SKM-1 treated with dmso at 0.1 percent for 144 hours (cell line): ENCODE data around the gene PARN.
"Not testable (repeated sequence)": the region's sequence is repeated elsewhere in the genome, so short reads cannot be mapped to it uniquely, and the experiment has no call there.

Source experiments
- DNase-seq: peaks from one replicate; lab custom pipeline; 2025; ENCODE audit not compliant: unreplicated experiment; lab: John Stamatoyannopoulos, UW

Gene PARN

GRCh38 chr16:14634389-14634725, 4.3 kb upstream of the PARN start:
- no peak for DNase-seq

DNA sequence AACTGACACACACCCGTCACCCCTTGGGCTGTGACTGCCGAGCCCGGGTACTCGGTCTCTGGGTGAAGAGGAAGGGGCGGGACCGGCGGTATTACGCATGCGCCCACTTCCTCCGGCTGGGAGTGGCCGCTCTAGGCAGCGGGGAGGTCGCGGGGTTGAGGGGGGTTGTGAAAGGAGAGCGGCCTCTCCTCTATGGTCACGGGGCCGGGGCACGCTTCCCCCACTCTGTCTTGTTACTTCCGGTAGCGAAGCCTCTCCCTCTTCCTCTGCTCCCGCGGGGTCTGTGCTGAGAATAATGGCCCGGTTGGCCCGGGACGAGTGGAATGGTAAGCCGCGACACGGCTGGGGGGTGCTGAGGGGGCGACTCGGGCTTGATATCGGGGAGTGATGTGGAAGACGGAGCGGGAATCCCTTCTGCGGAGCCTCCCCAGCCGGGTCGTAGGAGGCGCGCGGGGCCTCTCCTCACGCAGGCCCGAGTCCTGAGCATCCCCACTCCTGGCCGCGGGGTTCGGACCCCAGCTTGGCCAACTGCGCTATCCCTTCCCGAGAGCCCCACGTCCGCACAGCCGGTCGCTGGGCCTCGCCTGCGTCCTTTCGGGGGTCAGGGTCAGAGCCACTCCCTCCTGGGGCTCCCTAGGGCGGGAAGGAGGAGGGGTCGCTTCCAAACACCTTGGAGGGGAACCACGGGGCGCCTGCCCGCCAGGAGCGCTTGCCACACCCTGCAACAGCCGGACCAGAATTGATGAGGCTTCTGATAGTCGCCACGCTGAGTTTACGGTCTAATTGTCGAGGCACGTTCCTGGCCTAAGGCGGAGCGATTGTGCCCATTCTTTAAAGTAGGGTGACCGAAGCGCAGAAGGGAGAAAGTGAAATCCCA, 2.9 kb upstream of the PARN start, which contains the start of gene BFAR:
Gene BFAR, plus strand, starts transcription at position 259 of the 877 bp plus-strand sequence. CDS start 11,396 bp downstream, outside the sequence.
- DNase-seq = peak; percentile 95

DNA sequence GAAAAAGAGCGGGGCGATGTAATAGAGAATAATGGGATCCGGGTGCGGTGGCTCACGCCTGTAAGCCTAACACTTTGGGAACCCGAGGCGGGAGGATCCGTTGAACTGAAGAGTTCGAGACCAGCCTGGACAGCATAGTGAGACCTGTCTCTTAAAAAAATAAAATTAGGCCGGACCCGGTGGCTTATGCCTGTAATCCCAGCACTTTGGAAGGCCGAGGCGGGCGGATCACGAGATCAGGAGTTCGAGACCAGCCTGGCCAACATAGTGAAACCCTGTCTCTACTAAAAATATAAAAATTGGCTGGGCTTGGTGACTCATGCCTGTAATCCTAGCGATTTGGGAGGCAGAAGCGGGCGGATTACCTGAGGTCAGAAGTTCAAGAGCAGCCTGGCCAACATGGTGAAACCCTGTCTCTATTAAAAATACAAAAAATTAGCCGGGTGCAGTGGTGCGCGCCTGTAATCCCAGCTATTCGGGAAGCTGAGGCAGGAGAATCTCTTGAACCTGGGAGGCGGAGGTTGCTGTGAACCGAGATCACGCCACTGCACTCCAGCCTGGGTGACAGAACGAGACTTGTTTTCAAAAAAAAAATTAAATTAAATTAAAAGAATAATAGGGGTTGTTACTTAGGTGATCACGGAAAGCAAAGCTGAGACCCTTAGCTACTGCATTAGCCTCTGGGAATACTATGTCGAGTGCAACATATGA, 715 bp upstream of the PARN start:
- DNase-seq = not testable (repeated sequence)

- no peak for DNase-seq
These were observed 495 bp downstream of the PARN start for GRCh38 chr16:14629612-14629918.

DNA sequence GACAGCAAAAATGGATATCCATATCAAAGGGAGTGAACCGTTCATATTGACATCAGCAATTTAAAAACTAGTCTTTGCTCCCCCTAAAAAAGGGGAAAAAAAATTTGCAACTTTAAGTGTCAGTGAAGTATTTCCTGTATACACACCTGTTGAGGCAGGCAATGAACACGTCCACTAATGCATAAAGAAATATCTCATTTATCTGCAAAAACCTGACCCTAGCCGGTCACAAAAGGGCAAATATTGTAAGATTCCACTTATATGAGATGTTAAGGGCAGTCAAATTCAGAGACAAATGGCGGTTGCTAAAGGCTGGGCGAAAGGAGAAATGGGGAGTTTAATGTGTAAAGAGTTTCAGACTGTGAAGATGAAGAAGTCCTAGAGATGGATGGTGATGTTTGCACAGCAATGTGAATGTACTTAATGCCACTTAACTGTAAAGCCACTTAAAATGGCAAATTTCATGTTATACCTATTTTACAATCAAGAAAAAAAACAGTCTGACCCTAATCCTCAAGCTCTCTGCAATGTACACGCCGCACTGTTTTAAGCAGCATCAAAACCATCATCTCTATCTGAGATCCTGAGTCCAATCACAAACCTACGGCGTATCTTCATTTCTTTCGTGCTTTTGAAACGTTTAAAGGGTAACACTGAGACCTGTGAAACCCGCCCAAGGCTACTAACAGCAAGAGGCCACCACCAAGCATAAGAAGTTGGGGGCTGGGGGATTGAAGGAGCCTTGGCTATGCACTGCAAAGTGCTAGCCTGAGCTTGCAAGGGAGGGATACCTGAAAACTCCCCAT, 1.1 kb downstream of the PARN start:
- no peak for DNase-seq

GRCh38 chr16:14627078-14627477, 3.0 kb downstream of the PARN start:
- no peak for DNase-seq

GRCh38 chr16:14618566-14618965, 11.5 kb downstream of the PARN start:
- DNase-seq = no peak

DNA sequence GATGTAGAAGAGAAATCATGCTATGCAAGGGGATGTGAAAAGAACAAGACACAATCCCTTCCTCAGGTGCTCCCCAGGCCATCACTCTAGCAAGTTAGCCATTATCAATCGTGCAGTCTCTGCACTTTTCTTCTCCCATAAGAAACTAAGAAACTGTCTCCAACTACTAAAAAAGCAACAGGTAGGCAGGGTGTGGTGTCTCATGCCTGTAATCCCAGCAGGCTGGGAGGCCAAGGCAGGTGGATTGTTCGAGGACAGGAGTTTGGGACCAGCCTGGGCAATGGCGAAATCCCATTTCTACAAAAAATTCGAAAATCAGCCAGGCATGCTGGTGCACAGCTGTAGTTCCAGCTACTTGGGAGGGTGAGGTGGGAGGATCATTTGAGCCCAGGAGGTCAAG, 13.8 kb downstream of the PARN start:
- no peak for DNase-seq

DNA sequence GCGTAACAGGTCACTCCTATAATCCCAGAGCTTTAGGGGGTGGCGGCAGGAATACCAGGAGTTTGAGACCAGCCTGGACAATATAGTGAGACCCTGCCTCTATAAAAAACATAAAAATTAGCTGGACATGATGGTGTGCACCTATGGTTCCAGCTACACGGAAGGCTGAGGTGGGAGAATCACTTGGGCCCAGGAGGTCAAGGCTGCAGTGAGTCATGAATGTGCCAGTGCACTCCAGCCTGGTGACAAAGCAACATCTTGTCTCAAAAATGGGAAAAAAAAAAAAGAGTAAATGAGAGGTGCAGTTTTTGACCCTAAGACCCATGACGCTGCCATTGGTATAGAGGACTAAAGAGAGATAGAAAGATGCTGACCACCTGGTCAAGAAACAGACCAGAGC, 16.1 kb downstream of the PARN start:
- no peak for DNase-seq

DNA sequence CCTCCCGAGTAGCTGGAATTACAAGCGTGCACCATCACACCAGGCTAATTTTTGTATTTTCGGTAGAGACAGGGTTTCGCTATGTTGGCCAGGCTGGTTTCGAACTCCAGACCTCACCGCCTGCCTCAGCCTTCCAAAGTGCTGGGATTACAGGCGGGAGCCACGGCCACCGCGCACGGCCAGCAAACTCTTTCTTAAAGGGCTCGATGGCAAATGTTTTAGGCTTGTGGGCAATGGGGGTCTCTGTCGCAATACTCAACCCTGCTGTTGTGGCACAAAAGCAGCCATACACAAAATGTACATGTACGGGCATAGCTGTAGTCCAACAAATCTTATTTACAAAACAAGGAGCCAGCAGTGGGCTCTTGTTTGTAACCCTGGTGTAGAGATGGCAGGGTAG, 18.4 kb downstream of the PARN start:
- no peak for DNase-seq

GRCh38 chr16:14609716-14610115, 20.3 kb downstream of the PARN start:
- no peak for DNase-seq

- no peak for DNase-seq
These were observed 21.5 kb downstream of the PARN start for GRCh38 chr16:14608604-14609003.

GRCh38 chr16:14608111-14608566, 21.9 kb downstream of the PARN start:
- no peak for DNase-seq

- DNase-seq = no peak
These were observed 24.0 kb downstream of the PARN start for GRCh38 chr16:14606102-14606501.

DNA sequence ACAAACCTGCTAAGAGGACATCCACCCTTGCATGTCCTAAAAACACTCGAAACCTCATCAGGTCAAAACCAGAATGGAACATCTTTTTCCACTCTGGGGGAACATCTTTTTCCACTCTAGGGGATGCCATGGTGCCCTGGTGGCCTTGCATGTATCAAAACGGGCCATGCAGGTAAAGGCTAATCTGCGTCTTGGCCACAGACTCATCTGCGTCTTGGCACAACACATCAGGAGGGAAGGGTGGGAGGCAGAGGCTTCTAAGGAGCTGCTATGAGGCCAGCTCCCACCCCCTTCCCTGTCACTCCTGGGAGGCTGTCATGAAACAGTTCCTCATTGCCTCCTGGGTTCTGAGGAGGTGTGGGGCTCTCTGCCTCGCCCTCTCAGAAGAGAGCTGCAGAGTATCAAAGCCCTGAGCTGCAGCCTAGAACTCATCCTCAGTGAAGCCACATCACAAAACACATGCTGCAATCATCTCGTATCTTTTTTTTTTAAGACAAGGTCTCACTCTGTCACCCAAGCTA, 27.6 kb downstream of the PARN start:
- no peak for DNase-seq

DNA sequence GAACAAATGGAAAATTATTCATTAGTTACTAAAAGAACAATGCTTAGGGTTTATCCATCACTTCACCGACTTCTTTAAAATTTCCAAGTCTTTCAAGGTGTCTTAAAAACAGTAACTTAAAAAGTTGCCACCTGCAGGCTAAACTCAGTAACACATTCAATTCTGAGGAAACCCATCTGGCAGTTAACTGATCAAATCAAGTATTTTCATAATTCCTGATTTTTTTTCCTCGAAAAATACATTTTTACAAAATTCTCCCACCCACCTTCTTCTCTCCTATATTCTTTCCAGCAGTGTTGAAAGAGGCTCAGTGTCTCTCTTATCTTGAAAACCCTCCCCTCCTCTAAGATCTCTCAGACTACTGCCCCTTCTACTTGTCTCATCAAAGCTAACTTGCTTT, 29.9 kb downstream of the PARN start:
- peak; percentile 2 for DNase-seq

- DNase-seq = no peak
These were observed 43.3 kb downstream of the PARN start for GRCh38 chr16:14586637-14587305.

- DNase-seq = no peak
These were observed 44.8 kb downstream of the PARN start for GRCh38 chr16:14585287-14585686.

DNA sequence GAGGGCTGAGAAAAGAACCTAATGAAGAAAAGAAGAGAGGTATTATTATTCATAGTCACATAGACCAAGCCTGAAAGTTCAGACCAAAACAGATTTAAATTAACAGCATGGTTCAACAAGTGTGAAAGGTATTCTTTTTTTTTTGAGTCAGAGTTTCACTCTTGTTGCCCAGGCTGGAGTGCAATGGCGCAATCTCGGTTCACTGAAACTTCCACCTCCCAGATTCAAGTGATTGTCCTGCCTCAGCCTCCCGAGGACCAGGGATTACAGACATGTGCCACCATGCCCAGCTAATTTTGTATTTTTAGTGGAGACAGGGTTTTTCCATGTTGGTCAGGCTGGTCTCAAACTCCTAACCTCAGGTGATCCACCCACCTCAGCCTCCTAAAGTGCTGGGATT, 49.1 kb downstream of the PARN start:
- not testable (repeated sequence) for DNase-seq

- no peak for DNase-seq
These were observed 50.8 kb downstream of the PARN start for GRCh38 chr16:14579266-14579665.

- no peak for DNase-seq
These were observed 53.5 kb downstream of the PARN start for GRCh38 chr16:14576532-14576931.
